A549 treated with AZD2906 at 1 μM for 4 hours (cell line): ENCODE data around the gene ZNF22. TPM values are rescaled to one million over a fixed set of nuclear protein-coding genes. Genes with fewer than 3 reads are reported as not detected.

Source experiments
- total RNA-seq: library from RNA; stranded (reverse); fragments of 200-300 nt; extraction: Qiagen RNA extraction; gene quantifications from 5 replicates; pipeline ENCODE4 v1.2.3, GENCODE V29; 2022

The ZNF22 gene
- 6.0 to 7.0 TPM (median 6.1 TPM) in 5 replicates for total RNA-seq

GRCh38 chr10:45000752-45001380 lies at the start of gene ZNF22:
TSS of gene ZNF22 (plus strand) at chr10:45000923. CDS start at chr10:45003369, 2,446 bp downstream.

GRCh38 chr10:44959247-44960087 lies 41.3 kb upstream of the ZNF22 start, which contains the start of gene RASSF4:
TSS of gene RASSF4 (plus strand) at chr10:44959802. CDS start at chr10:44970203, 10,401 bp downstream.

DNA sequence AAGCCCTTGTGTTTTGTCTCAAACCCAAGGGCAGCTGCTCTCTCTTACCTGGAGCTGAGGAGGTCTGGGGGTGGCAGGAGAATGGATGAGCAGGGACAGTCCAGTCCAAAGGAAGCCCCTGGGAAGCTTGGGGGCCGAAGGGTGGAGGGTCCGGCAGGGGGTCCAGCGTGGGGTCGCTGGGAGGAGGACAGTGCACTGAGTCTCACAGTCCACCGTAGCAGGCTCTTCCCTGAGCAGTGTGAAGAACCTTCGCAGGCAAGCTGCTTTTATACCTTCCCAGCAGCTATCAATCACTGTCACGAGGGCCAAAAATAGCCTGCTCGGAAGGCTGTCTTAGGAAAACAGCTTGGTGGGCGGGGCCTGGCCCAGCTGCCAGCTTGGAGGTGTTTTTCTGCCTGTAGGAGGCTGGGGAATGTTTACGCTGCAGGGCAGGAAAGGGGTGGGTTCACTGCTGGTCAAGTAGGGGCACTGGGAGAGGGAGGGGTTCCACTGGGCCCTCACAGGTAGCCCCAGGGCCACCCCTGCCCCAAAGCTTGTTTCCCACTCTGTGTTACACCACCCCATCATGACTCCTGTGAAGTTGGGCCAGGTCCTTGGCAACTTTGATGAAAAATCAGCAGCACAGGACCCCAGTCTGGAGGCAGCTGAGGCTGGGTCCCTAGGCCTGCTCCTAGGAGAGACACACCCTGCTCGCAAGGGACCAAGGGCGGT lies 22.0 kb upstream of the ZNF22 start, which contains the start of gene DEPP1:
TSS of gene DEPP1 (minus strand) at position 240 of the 711 bp plus-strand sequence. CDS start 779 bp downstream, outside the sequence.

Other genes starting within 250 kb of the ZNF22 start
- not detected in 5 replicates for gene TMEM72, start 89.6 kb upstream of the ZNF22 start, total RNA-seq
- gene RASSF4, start 41.1 kb upstream of the ZNF22 start, total RNA-seq, result 4.4 to 5.7 TPM (median 5.0 TPM) in 5 replicates
- 2.3 to 3.6 TPM (median 3.1 TPM) in 5 replicates for gene DEPP1, start 22.1 kb upstream of the ZNF22 start, total RNA-seq